Erythroblast (primary cell): ENCODE data around the gene NFIB.

Source experiments
- GATA1 ChIP-seq: IDR thresholded peaks from 2 replicates; pipeline ENCODE4 v1.6.1; 2011; ENCODE audit warnings: low read depth, mild to moderate bottlenecking, control low read depth, low read length, moderate library complexity
- POLR2A ChIP-seq: IDR thresholded peaks from 2 replicates; pipeline ENCODE4 v1.6.1; 2011; ENCODE audit warnings: mild to moderate bottlenecking, low read length

- TF ChIP-seq POLR2A (no peak), GATA1 (no peak)
Measured at GRCh38 chr9:14147738-14148137, 166.2 kb downstream of the NFIB start.
